ENCODE measurements around the gene RIMS1. TPM values are rescaled to one million over a fixed set of nuclear protein-coding genes. Genes with fewer than 3 reads are reported as not detected.
"Not testable (repeated sequence)": the region's sequence is repeated elsewhere in the genome, so short reads cannot be mapped to it uniquely, and the experiment has no call there.

RIMS1 gene
- total RNA-seq, 1 donor from 2014 or later = 3.9 TPM

GRCh38 chr6:71982389-71982788 lies 96.0 kb downstream of the RIMS1 start:
- ATAC-seq = no peak
- H3K27ac ChIP-seq = no peak overlapping the region

GRCh38 chr6:71983131-71983530 lies 96.8 kb downstream of the RIMS1 start:
- no peaks in the 10 kb centered on the region for H3K36me3 ChIP-seq
- H3K9me3 ChIP-seq = no peaks in the 10 kb centered on the region
- H3K27ac ChIP-seq = no peak overlapping the region
- no peak for ATAC-seq
- intact Hi-C loops (cut with DNase I) = no loop called here
- no peaks in the 10 kb centered on the region for H3K4me1 ChIP-seq
- no peak for TF ChIP-seq CTCF (IDR thresholded peaks at IDR 0.05)
- DNase-seq = no peak
- H3K27me3 ChIP-seq = no peaks in the 10 kb centered on the region
- H3K4me3 ChIP-seq = no peak overlapping the region

More at GRCh38 chr6:71982389-71982788, 96.0 kb downstream of the RIMS1 start:
- Histone ChIP-seq H3K4me1 (no peaks in the 10 kb centered on the region), H3K36me3 (no peaks in the 10 kb centered on the region), H3K27me3 (no peaks in the 10 kb centered on the region), H3K4me3 (no peak overlapping the region), H3K9me3 (no peaks in the 10 kb centered on the region)
- TF ChIP-seq CTCF (IDR thresholded peaks at IDR 0.05) = no peak
- intact Hi-C loops (cut with DNase I) = no loop called here
- DNase-seq = no peak

GRCh38 chr6:71994705-71995271 lies 108.4 kb downstream of the RIMS1 start:
- DNase-seq = no peak

GRCh38 chr6:71997341-71997740 lies 111.0 kb downstream of the RIMS1 start:
- Histone ChIP-seq H3K27ac (no peak overlapping the region), H3K27me3 (no peaks in the 10 kb centered on the region), H3K4me1 (no peaks in the 10 kb centered on the region), H3K9me3 (no peaks in the 10 kb centered on the region), H3K36me3 (no peaks in the 10 kb centered on the region), H3K4me3 (no peak overlapping the region)
- intact Hi-C loops (cut with DNase I) = no loop called here
- ATAC-seq (no peak), DNase-seq (no peak)
- TF ChIP-seq CTCF (IDR thresholded peaks at IDR 0.05) = no peak

More at GRCh38 chr6:71994705-71995271, 108.4 kb downstream of the RIMS1 start:
- Histone ChIP-seq H3K4me3 (no peak overlapping the region), H3K9me3 (no peaks in the 10 kb centered on the region), H3K27ac (no peak overlapping the region), H3K4me1 (no peaks in the 10 kb centered on the region), H3K36me3 (no peaks in the 10 kb centered on the region), H3K27me3 (no peaks in the 10 kb centered on the region)
- no peak for TF ChIP-seq CTCF (IDR thresholded peaks at IDR 0.05)
- ATAC-seq = no peak
- intact Hi-C loops (cut with DNase I) = no loop called here

- no peak for DNase-seq
- TF ChIP-seq CTCF (IDR thresholded peaks at IDR 0.05) = no peak
- intact Hi-C loops (cut with DNase I) = no loop called here
Observed at GRCh38 chr6:72002415-72002814, 116.1 kb downstream of the RIMS1 start.

GRCh38 chr6:72006591-72006990 lies 120.2 kb downstream of the RIMS1 start:
- H3K36me3 ChIP-seq; H3K4me3 ChIP-seq; H3K27ac ChIP-seq; intact Hi-C loops (cut with DNase I); H3K4me1 ChIP-seq; H3K27me3 ChIP-seq; DNase-seq; H3K9me3 ChIP-seq; ATAC-seq: not testable (repeated sequence)

More at GRCh38 chr6:72002415-72002814, 116.1 kb downstream of the RIMS1 start:
- Histone ChIP-seq H3K27ac (no peak overlapping the region), H3K27me3 (no peaks in the 10 kb centered on the region), H3K36me3 (no peaks in the 10 kb centered on the region), H3K4me1 (no peaks in the 10 kb centered on the region), H3K9me3 (no peaks in the 10 kb centered on the region), H3K4me3 (no peak overlapping the region)
- ATAC-seq = no peak
